Heart left ventricle (tissue), 16 donors: Measurements from ENCODE around the gene PCSK1N. TPM values are rescaled to one million over a fixed set of nuclear protein-coding genes. Genes with fewer than 3 reads are reported as not detected.
A peak's percentile ranks its signal among the peaks of the same experiment; 100 is the strongest.

Experiments
- ATAC-seq, 4 donors: fragments of 200-7000 bp; cut with Tn5 transposase; one replicate each; pipeline ENCODE4 v1.9.1; 2020 to 2022; ENCODE audit warnings: moderate library complexity in 4 of 4, mild to moderate bottlenecking in 3 of 4, moderate number of reproducible peaks in 1 of 4
- DNase-seq, 5 donors: peaks; one replicate each; pipeline ENCODE4 v3.0.0-alpha.2; 2020
- H3K27ac ChIP-seq, 12 donors: fragments of 200-600 bp; sonication (generic) in 4 of 12; one replicate each; pipeline versions ENCODE4 v1.5.0 to v1.8.0; 2016 to 2022; ENCODE audit warnings: mild to moderate bottlenecking in 2 of 12
- H3K27me3 ChIP-seq, 9 donors: fragments of 200-600 bp; sonication (generic) in 2 of 9; one replicate each; pipeline versions ENCODE4 v1.5.1 to v1.8.0; 2016 to 2022; ENCODE audit warnings: mild to moderate bottlenecking in 3 of 9
- H3K36me3 ChIP-seq, 9 donors: fragments of 200-600 bp; sonication (generic) in 2 of 9; one replicate each; pipeline versions ENCODE4 v1.5.0 to v1.8.0; 2018 to 2022; ENCODE audit warnings: mild to moderate bottlenecking in 2 of 9
- H3K4me1 ChIP-seq, 12 donors: fragments of 200-600 bp; sonication (generic) in 4 of 12; one replicate each; pipeline versions ENCODE4 v1.5.0 to v1.8.0; 2016 to 2022; ENCODE audit warnings: mild to moderate bottlenecking in 3 of 12
- H3K4me3 ChIP-seq, 12 donors: fragments of 200-600 bp; sonication (generic) in 4 of 12; one replicate each; pipeline versions ENCODE4 v1.5.0 to v1.8.0; 2017 to 2022; ENCODE audit warnings: mild to moderate bottlenecking in 9 of 12, moderate library complexity in 4 of 12
- H3K9me3 ChIP-seq, 12 donors: fragments of 200-600 bp; sonication (generic) in 4 of 12; one replicate each; pipeline versions ENCODE4 v1.5.0 to v1.8.0; 2016 to 2022; ENCODE audit warnings: mild to moderate bottlenecking in 1 of 12
- POLR2A ChIP-seq, 2 donors: fragments of 450-650 bp; IDR thresholded peaks; one replicate each; pipeline ENCODE4 v1.6.1; 2017; ENCODE audit warnings: antibody characterized with exemption in 2 of 2, mild to moderate bottlenecking in 2 of 2, moderate library complexity in 2 of 2
- WGBS, 4 donors: extraction: QIAGEN DNeasy Blood & Tissue Kit in 2 of 4; methylation state at CpG; one replicate each; pipeline versions ENCODE4 v1.1.5 to v1.1.7; 2013 to 2018; 5-methylcytosine and 5-hydroxymethylcytosine counted together
- intact Hi-C, 10 donors: fragments of 100-400 bp; cut with DNase I; formaldehyde crosslinking; loops; one replicate each; pipeline versions ENCODE4 v1.11.1 to v1.14.2; 2022
- polyA plus RNA-seq, 2 donors: library from polyadenylated mRNA; stranded (reverse); fragments of 200-250 nt; gene quantifications; one replicate each; pipeline ENCODE4 v1.2.3, GENCODE V29; 2013
- total RNA-seq, 9 donors: library from RNA; depleted of rRNA in 2 of 9; stranded (reverse); fragments of >200 nt in 2 of 9; fragmentation: NEBNext Ultra II Directional in 3 of 9; extraction: Animal tissue kit (Norgen Biotek cat#: 25700) in 3 of 9; gene quantifications; one replicate each; pipeline versions ENCODE4 v1.1.0 to v1.2.4, GENCODE V29; 2016 to 2023
- TF ChIP-seq, protein P1 (sequence below), 12 donors: fragments of 200-600 bp; sonication (generic) in 4 of 12; IDR thresholded peaks; one replicate each; pipeline versions ENCODE4 v1.5.0 to v1.8.0; 2018 to 2022; ENCODE audit warnings: antibody characterized with exemption in 12 of 12, mild to moderate bottlenecking in 5 of 12
- donor health status: ischemic (EF 13 %, LVEDD 7.1; RV severe dilation, severe dysfunction).
- donor health status: healthy with polysubstance abuse.
- donor health status: DM: no; HTN: yes; CAD: no.
- donor health status: DM: no; HTN: no; CAD: no.
- donor health status: ischemic (EF 25% LVEDD 6.9; RV normal size, moderate dysfunction).
- donor health status: ischemic (EF 25% LVEDD 5.7; RV mildly dilated, moderate dysfunction).
- donor health status: healthy.
- donor health status: DM: yes; HTN: yes; CAD: no.
- donor health status: ischemic (EF 35%, LVEDD 5.7; RV mildly dilated, moderate dysfunction).
- donor health status: nonischemic (EF 11% LVEDD 7.7; RV severe dilation, severe dysfunction).
- donor health status: DM: yes; HTN: yes; CAD: no.
- donor health status: PGD.
- donor health status: ischemic (EF 29% LVEDD 5.4; RV normal size, mild dysfunction).
- donor health status: nonischemic (EF 23%, LVEDD 6.1; RV moderate dilation, normal function).

Gene PCSK1N
- total and polyA plus RNA-seq, 11 donors: 0.67 to 3.9 (median 1.1) TPM; not detected in 8

GRCh38 chrX:48802089-48802904, 33.1 kb downstream of the PCSK1N start:
- H3K4me3 ChIP-seq: peak overlapping the region in 11 of 12 donors; percentile 33 to 93 (median 66)
- no peaks in the 10 kb centered on the region for H3K9me3 ChIP-seq
- peaks cover 0 to 12% (median 3%) of the 10 kb centered on the region in 12 donors for H3K4me1 ChIP-seq
- H3K27me3 ChIP-seq: no peaks in the 10 kb centered on the region
- H3K36me3 ChIP-seq: peaks cover 0 to 27% (median 4%) of the 10 kb centered on the region in 9 donors
- intact Hi-C loops: loop anchor here in 9 of 10 donors (1.0 to 10.0 kb wide), 11 partner anchors 65 to 265 kb away; partner anchors contain the start of genes SUV39H1 (in 5 of the 9), PQBP1 (in 3 of the 9), TIMM17B (in 3 of the 9) and PIM2 (in 1 of the 9)
- H3K27ac ChIP-seq: peak overlapping the region; percentile 90 to 99 (median 93)
- DNase-seq: peak; percentile 73 to 87 (median 85)
- TF ChIP-seq, protein P1, sequence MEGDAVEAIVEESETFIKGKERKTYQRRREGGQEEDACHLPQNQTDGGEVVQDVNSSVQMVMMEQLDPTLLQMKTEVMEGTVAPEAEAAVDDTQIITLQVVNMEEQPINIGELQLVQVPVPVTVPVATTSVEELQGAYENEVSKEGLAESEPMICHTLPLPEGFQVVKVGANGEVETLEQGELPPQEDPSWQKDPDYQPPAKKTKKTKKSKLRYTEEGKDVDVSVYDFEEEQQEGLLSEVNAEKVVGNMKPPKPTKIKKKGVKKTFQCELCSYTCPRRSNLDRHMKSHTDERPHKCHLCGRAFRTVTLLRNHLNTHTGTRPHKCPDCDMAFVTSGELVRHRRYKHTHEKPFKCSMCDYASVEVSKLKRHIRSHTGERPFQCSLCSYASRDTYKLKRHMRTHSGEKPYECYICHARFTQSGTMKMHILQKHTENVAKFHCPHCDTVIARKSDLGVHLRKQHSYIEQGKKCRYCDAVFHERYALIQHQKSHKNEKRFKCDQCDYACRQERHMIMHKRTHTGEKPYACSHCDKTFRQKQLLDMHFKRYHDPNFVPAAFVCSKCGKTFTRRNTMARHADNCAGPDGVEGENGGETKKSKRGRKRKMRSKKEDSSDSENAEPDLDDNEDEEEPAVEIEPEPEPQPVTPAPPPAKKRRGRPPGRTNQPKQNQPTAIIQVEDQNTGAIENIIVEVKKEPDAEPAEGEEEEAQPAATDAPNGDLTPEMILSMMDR (IDR thresholded peaks at IDR 0.05): peak in 2 of 12 donors; percentile 10 to 12
- peak in 1 of 2 donors; percentile 61 for TF ChIP-seq POLR2A (IDR thresholded peaks at IDR 0.05)
- 5 to 46% (median 24%) methylated on average over 39 to 40 of the region's 40 CpGs for WGBS, 4 donors
- peak; percentile 47 to 74 (median 67) for ATAC-seq

DNA sequence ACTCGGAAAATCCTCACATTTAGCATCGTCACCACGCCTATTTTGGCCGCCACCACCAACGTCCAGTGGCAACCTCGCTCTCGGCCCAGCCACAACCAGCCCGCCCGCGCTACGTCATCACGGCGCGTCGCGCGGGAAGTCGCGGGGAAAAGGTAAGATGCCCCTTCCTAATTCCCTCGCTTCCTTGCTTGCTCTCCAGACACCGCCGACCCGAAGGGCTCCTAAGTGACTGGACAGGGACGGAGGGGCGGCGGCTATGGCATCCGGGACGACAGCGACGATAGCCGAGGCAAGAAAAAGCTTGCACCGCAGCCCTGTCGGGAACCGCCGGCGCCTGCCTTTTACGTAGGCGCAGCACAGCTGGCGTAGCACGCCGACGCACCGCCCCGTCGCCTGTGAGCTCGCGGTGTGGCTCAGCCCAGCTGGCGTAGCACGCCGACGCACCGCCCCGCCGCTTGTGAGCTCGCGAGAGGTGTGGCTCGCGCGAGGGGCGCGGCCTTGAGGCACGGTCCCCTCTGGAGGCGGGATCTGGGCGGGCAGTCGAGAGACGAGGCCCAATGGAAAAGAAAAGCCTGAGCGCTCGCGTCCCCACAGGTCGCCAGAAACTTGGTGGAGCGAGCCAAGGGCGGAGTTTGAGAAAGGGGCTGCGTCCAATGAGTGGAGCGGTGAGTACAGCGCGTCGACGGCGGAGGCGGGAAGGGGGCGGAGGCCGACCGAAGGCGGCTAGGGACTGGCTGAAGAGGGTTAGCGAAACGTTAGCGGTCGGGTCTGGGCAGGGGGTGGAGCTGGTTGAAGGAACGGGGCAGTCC, 33.9 kb downstream of the PCSK1N start, which contains the start of gene HDAC6:
Gene HDAC6 (plus strand): TSS at position 788 of the 809 bp plus-strand sequence. CDS start 626 bp downstream, outside the sequence.
- H3K4me1 ChIP-seq: peaks cover 0 to 12% (median 3%) of the 10 kb centered on the region in 12 donors
- no peaks in the 10 kb centered on the region for H3K9me3 ChIP-seq
- intact Hi-C loops: loop anchor here in 9 of 10 donors (1.0 to 10.0 kb wide), 13 partner anchors 64 to 264 kb away; partner anchors contain the start of genes SUV39H1 (in 5 of the 9), PQBP1 (in 3 of the 9), TIMM17B (in 3 of the 9) and PIM2 (in 1 of the 9)
- DNase-seq (peak; percentile 96 to 98 (median 97)), ATAC-seq (peak; percentile 94 to 96 (median 96))
- H3K36me3 ChIP-seq: peaks cover 0 to 26% (median 4%) of the 10 kb centered on the region in 9 donors
- H3K4me3 ChIP-seq: peak within 1 kb of the TSS; percentile 43 to 96 (median 67)
- peak within 1 kb of the TSS; percentile 93 to 99 (median 96) for H3K27ac ChIP-seq
- WGBS, 4 donors: 0 to 61% (median 20%) methylated on average over 70 to 89 of the region's 89 CpGs
- H3K27me3 ChIP-seq: no peaks in the 10 kb centered on the region
- TF ChIP-seq, protein P1 (IDR thresholded peaks at IDR 0.05): no peak
- TF ChIP-seq POLR2A (IDR thresholded peaks at IDR 0.05): peak in 1 of 2 donors; percentile 48

GRCh38 chrX:48800574-48801279, 34.7 kb downstream of the PCSK1N start:
- intact Hi-C loops: loop anchor here in 9 of 10 donors (1.0 to 10.0 kb wide), 12 partner anchors 63 to 263 kb away; partner anchors contain the start of genes SUV39H1 (in 4 of the 9), PQBP1 (in 3 of the 9), TIMM17B (in 3 of the 9) and PIM2 (in 1 of the 9)
- H3K36me3 ChIP-seq: peaks cover 0 to 19% (median 4%) of the 10 kb centered on the region in 9 donors

More at GRCh38 chrX:48800574-48801279, 34.7 kb downstream of the PCSK1N start:
- TF ChIP-seq, protein P1 (IDR thresholded peaks at IDR 0.05): no peak
- TF ChIP-seq POLR2A (IDR thresholded peaks at IDR 0.05): no peak
- 21 to 67% (median 39%) methylated on average over 17 of the region's 17 CpGs for WGBS, 4 donors
- Histone ChIP-seq H3K4me1 (peaks cover 0 to 12% (median 3%) of the 10 kb centered on the region in 12 donors), H3K27ac (peak overlapping the region; percentile 65 to 98 (median 96)), H3K27me3 (no peaks in the 10 kb centered on the region), H3K9me3 (no peaks in the 10 kb centered on the region), H3K4me3 (peak overlapping the region; percentile 43 to 96 (median 66))
- DNase-seq: no peak
- ATAC-seq: no peak
